Raji (cell line): ENCODE results near the gene ACVR1C.

ENCODE experiments used
- POLR2A ChIP-seq: IDR thresholded peaks from 2 replicates; pipeline ENCODE4 v1.6.1; 2011; ENCODE audit warnings: low read depth, low read length, control low read depth; ENCODE audit not compliant: insufficient read depth

The ACVR1C gene

DNA sequence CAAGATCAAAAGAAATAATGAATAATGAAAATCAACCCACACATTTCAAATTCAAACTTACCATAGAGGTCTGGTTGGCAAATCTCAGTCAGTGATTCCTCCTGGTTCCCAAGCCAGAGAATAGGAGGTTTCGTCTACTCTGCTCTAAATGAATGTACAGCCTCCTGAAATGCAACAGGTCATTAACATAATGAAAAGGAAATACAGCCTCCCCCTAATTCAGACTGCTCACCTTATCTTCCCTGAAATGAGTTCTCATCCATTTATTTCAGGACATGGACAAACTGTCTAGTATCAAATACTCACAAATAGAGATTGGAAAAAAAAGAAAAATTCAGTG, 141.4 kb downstream of the ACVR1C start:
- TF ChIP-seq POLR2A = no peak

DNA sequence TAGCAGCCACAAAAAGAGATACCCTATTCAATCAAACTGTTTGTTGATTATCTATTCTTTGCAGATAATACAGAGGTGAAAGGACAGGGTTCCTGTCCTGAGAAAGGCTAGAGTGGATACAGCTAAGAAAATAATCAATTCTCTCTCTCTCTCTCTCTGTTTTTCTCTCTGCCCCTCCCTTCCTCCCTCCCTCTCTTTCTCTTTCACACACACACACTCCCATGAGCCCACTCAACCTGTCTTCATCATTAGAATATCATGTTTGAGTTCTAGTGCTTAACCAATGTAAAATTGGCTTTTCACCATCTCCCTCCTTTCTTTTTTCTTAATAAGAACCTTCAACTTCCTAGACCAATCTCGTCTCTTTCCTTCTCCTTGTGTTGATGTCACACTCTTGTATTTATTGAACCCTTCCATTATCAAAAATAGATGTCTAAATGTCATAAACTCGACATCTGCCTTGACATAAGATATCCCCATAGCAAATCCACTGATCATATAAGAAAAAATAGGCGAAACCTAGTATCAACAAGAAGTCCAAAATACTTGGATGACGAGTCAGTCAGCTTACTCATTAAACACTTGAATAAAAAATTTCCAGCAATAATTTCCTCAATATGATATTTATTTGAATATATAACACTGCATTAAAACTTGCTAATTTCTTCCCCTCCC, 141.9 kb downstream of the ACVR1C start:
- TF ChIP-seq POLR2A = no peak

DNA sequence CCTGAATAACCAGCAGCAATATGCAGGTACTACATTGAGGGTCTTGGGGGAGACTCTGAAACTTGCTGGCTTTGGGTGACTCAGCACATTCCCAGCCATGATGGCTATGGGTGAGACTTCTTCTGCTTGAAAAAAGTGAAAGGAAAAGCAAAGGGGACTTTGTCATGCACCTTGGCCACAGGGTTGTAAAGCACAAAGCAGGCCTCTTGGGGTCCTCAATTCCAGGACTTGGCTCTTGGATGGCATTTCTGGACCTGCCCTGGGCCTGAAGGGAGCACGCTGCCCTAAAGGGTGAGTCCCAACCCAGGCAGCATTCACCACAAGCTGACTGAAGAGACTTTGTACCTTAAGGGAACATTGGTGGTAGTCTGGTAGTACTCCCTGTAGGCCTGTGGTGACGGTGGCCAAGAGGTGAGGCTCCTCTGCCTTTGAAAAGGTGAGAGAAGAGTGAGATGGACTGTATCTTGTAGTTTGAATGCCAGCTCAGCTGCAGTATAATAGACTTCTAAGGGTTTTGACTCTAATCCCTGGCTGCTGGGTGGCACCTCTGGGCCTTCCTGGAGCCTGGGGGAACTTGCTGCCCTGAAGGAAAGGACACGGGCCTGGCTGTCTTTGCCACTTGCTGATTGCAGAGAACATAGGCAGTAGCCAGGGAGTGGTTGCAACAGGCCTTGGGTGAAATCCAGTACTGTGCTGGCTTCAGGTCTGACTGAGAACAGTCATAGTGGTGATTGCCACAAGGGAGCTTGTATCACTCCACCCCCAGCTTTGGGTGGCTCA, 148.3 kb downstream of the ACVR1C start:
- TF ChIP-seq POLR2A = no peak

DNA sequence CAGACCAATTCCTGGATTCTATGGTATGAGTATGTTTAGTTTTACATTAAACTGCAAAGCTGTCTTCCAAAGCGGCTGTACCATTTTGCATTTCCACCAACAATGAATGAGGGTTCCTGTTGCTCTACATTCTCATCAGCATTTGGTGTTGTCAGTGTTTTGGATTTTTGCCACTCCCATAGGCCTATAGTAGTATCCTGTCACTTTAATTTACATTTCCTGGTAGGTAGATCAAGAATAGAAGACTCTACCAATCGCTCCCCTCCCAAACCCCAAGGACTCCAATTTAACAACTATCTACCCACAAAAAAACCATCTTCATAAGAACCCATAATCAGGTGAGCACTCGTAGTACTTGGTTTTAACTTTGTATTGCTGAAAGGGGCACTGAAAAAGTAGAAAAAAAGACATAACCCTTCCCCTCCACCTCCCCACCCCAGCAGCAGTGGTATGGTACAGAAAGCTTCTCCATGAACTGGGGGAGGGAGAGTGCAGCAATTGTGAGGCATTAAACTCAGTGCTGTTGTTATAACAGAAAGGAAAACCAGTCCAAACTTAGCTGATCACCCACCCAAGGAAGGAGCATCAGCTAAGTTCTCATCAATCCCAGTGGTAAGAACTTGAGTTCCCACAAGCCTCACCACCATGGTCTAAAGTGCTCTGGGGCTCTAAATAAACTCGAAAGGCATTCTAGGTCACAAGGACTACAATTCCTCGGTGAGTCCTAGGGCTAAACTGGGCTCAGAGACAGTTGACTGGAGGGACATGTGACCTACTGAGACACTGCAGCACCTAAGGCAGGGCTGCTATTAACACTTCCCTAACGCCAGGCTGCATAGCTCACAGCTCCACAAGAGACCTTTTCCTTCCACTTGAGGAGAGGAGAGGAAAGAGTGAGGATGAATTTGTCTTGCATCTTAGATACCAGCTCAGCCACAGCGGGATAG, 149.3 kb downstream of the ACVR1C start:
- no peak for TF ChIP-seq POLR2A

DNA sequence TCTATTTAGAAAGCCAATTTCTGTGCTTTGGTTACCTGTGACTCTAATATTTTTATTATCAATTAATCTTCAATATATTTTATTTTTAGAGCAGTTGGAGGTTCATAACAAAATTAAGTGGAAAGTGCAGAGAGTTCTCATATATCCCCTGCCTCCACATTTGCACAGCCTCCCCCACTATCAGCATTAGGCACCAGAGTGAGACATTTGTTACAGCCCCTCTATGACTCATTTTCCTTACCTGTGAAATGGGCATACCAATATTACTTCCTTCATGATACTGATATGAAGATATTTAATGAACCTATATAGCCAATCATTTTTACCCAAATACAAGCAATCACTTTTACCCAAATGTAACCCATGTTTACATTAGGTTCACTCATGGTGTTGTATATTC, 150.7 kb downstream of the ACVR1C start:
- no peak for TF ChIP-seq POLR2A

DNA sequence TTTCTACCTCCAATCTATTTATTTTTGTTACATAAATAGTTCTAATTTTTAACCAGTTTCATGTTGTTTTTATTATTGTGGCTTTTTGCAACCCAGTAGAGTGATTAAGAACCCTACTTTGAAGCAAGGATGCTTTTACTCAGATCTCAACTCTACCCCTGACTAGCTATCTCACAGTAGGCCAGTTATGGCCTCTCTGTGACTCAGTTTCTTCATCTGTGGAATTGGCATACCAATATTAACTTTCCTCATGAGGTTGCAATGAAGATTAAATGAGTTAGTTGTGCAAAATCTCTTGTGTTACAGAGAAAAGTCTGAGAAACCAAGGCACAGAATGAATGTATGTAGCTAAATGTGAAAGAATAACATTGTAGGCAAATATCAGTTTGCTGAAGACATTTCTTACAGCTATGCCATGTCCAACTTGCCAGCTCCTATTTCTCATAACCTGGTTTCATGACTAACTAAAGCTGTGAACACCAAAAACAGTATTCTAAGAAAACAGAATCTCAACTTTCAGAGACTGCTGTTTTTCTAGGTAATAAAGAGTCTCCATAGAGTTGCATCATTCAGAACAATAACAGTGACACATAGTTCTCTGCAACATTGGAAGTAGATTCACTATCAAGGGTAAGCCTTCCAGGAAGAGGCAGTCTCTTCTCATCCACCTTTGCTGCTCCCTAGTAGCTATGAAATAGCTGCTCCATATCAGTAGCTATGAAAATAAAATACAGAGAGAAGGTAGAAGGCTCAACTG, 151.5 kb downstream of the ACVR1C start:
- no peak for TF ChIP-seq POLR2A
